H9 (cell line): Measurements from ENCODE around the gene TACR3. TPM values are rescaled to one million over a fixed set of nuclear protein-coding genes. Genes with fewer than 3 reads are reported as not detected.

ENCODE experiments used
- DNase-seq: peaks from one replicate; pipeline ENCODE4 v3.0.0-alpha.2; 2017
- H2AFZ ChIP-seq: one replicate; pipeline ENCODE4 v1.6.1; 2013; ENCODE audit warnings: mild to moderate bottlenecking, low read length, control low read depth, moderate library complexity
- H2AK5ac ChIP-seq: 2 replicates; pipeline ENCODE4 v1.6.1; 2013; ENCODE audit warnings: low read length, control low read depth, mixed read lengths; ENCODE audit not compliant: insufficient read length
- H2BK120ac ChIP-seq: one replicate; pipeline ENCODE4 v1.6.1; 2013; ENCODE audit warnings: low read depth, mild to moderate bottlenecking, low read length, control low read depth, inconsistent platforms; ENCODE audit not compliant: poor library complexity, severe bottlenecking
- H2BK12ac ChIP-seq: 2 replicates; pipeline ENCODE4 v1.6.1; 2013; ENCODE audit warnings: low read length, control low read depth, mixed read lengths, low read depth; ENCODE audit not compliant: insufficient read length
- H2BK15ac ChIP-seq: 2 replicates; pipeline ENCODE4 v1.6.1; 2013; ENCODE audit warnings: low read depth, low read length, control low read depth
- H2BK20ac ChIP-seq: one replicate; pipeline ENCODE4 v1.6.1; 2013; ENCODE audit warnings: low read depth, mild to moderate bottlenecking, low read length, control low read depth, inconsistent platforms; ENCODE audit not compliant: poor library complexity, severe bottlenecking
- H2BK5ac ChIP-seq: 2 replicates; pipeline ENCODE4 v1.6.1; 2013; ENCODE audit warnings: low read length, control low read depth, mixed read lengths; ENCODE audit not compliant: insufficient read length
- H3K14ac ChIP-seq: 2 replicates; pipeline ENCODE4 v1.6.1; 2013; ENCODE audit warnings: low read length, control low read depth; ENCODE audit not compliant: insufficient read depth
- H3K18ac ChIP-seq: 2 replicates; pipeline ENCODE4 v1.6.1; 2013; ENCODE audit warnings: low read depth, mild to moderate bottlenecking, mixed read lengths, low read length, control low read depth; ENCODE audit not compliant: insufficient read length
- H3K23ac ChIP-seq: 2 replicates; pipeline ENCODE4 v1.6.1; 2013; ENCODE audit warnings: low read length, control low read depth, mixed read lengths, low read depth; ENCODE audit not compliant: insufficient read length
- H3K23me2 ChIP-seq: 2 replicates; pipeline ENCODE4 v1.6.1; 2013; ENCODE audit warnings: low read depth, mild to moderate bottlenecking, mixed read lengths, low read length, control low read depth; ENCODE audit not compliant: insufficient read length, poor library complexity, severe bottlenecking
- H3K27ac ChIP-seq: 2 replicates; pipeline ENCODE4 v1.5.1; 2013; ENCODE audit warnings: low read length, control low read depth, mixed read lengths, low read depth; ENCODE audit not compliant: insufficient read length
- H3K27me3 ChIP-seq: 2 replicates; pipeline ENCODE4 v1.6.1; 2013; ENCODE audit warnings: low read length, control low read depth, inconsistent platforms; ENCODE audit not compliant: insufficient read depth
- H3K4ac ChIP-seq: 2 replicates; pipeline ENCODE4 v1.6.1; 2013; ENCODE audit warnings: low read depth, mild to moderate bottlenecking, control low read depth, inconsistent platforms, low read length, moderate library complexity
- H3K4me1 ChIP-seq: 2 replicates; pipeline ENCODE4 v1.6.1; 2013; ENCODE audit warnings: low read length, control low read depth, inconsistent platforms; ENCODE audit not compliant: insufficient read depth
- H3K4me2 ChIP-seq: 2 replicates; pipeline ENCODE4 v1.6.1; 2013; ENCODE audit warnings: low read length, control low read depth, mixed read lengths; ENCODE audit not compliant: insufficient read length, insufficient read depth
- H3K56ac ChIP-seq: 2 replicates; pipeline ENCODE4 v1.6.1; 2013; ENCODE audit warnings: low read depth, mild to moderate bottlenecking, mixed read lengths, low read length, control low read depth; ENCODE audit not compliant: insufficient read length
- H3K79me1 ChIP-seq: 2 replicates; pipeline ENCODE4 v1.6.1; 2013; ENCODE audit warnings: low read depth, mild to moderate bottlenecking, moderate library complexity, low read length, control low read depth, inconsistent platforms; ENCODE audit not compliant: insufficient read depth, poor library complexity, severe bottlenecking
- H3K79me2 ChIP-seq: 2 replicates; pipeline ENCODE4 v1.6.1; 2013; ENCODE audit warnings: low read length, control low read depth, inconsistent platforms; ENCODE audit not compliant: insufficient read depth
- H3K9ac ChIP-seq: 2 replicates; pipeline ENCODE4 v1.6.1; 2013; ENCODE audit warnings: low read length, control low read depth, mixed read lengths; ENCODE audit not compliant: insufficient read length; ENCODE audit errors: extremely low read depth
- H3K9me3 ChIP-seq: one replicate; pipeline ENCODE4 v1.6.1; 2013; ENCODE audit warnings: low read depth, low read length, inconsistent platforms; ENCODE audit not compliant: control insufficient read depth
- H3T11ph ChIP-seq: one replicate; pipeline ENCODE4 v1.6.1; 2013; ENCODE audit warnings: mild to moderate bottlenecking, low read length, control low read depth, inconsistent platforms
- H4K20me1 ChIP-seq: one replicate; pipeline ENCODE4 v1.6.1; 2013; ENCODE audit not compliant: control insufficient read depth, insufficient read length, insufficient read depth
- H4K5ac ChIP-seq: 2 replicates; pipeline ENCODE4 v1.6.1; 2013; ENCODE audit warnings: low read depth, mild to moderate bottlenecking, mixed read lengths, low read length, control low read depth; ENCODE audit not compliant: insufficient read length
- H4K8ac ChIP-seq: replicated peaks from 2 replicates; pipeline ENCODE4 v1.6.1; 2013; ENCODE audit warnings: low read length, control low read depth, mixed read lengths, low read depth; ENCODE audit not compliant: insufficient read length
- H4K91ac ChIP-seq: 2 replicates; pipeline ENCODE4 v1.6.1; 2013; ENCODE audit warnings: low read depth, mild to moderate bottlenecking, moderate library complexity, mixed read lengths, low read length, control low read depth; ENCODE audit not compliant: insufficient read length
- H3K27ac Mint-ChIP-seq, 3 experiments: 2 replicates in 2 of 3; 3 replicates in 1 of 3; pipeline ENCODE4 v1.8.0; 2020 to 2021; ENCODE audit warnings: mixed read lengths in 3 of 3, mild to moderate bottlenecking in 1 of 3, moderate library complexity in 1 of 3
- H3K27me3 Mint-ChIP-seq: 2 replicates; pipeline ENCODE4 v1.8.0; 2021; ENCODE audit warnings: low read depth, mild to moderate bottlenecking, moderate library complexity, mixed read lengths
- H3K36me3 Mint-ChIP-seq, 3 experiments: 2 replicates in 2 of 3; 3 replicates in 1 of 3; pipeline ENCODE4 v1.8.0; 2020 to 2021; ENCODE audit warnings: low read depth in 3 of 3, mixed read lengths in 3 of 3; ENCODE audit not compliant: insufficient read depth in 1 of 3
- H3K4me1 Mint-ChIP-seq, 2 experiments: 2 replicates each; pipeline ENCODE4 v1.8.0; 2020; ENCODE audit warnings: mixed read lengths in 2 of 2
- H3K4me3 Mint-ChIP-seq, 2 experiments: 2 replicates in 1 of 2; 3 replicates in 1 of 2; pipeline ENCODE4 v1.8.0; 2020 to 2021; ENCODE audit warnings: mild to moderate bottlenecking in 2 of 2, mixed read lengths in 2 of 2, moderate library complexity in 1 of 2
- H3K9me3 Mint-ChIP-seq, 2 experiments: 2 replicates in 1 of 2; 3 replicates in 1 of 2; pipeline ENCODE4 v1.8.0; 2020; ENCODE audit warnings: mild to moderate bottlenecking in 2 of 2, mixed read lengths in 2 of 2, moderate library complexity in 1 of 2
- WGBS: extraction: QIAGEN DNeasy Blood & Tissue Kit; methylation state at CpG from one replicate; pipeline ENCODE4 v1.1.7; 2013; ENCODE audit warnings: missing lambda C conversion rate, low lambda C conversion rate, mixed read lengths; ENCODE audit not compliant: insufficient read length; ENCODE audit errors: extremely low coverage; 5-methylcytosine and 5-hydroxymethylcytosine counted together
- total RNA-seq: library from RNA; stranded (reverse); gene quantifications from 2 replicates; pipeline ENCODE4 v1.2.1, GENCODE V29; 2021
- TF ChIP-seq, protein P1 (sequence below): fragments of 200-600 bp; sonication (generic); conservative IDR thresholded peaks from 3 replicates; pipeline ENCODE4 v1.8.0; 2021; ENCODE audit warnings: antibody characterized with exemption, mild to moderate bottlenecking

TACR3 gene
- total RNA-seq, 1 experiment from 2014 or later: 0.44 TPM

- TF ChIP-seq, protein P1, sequence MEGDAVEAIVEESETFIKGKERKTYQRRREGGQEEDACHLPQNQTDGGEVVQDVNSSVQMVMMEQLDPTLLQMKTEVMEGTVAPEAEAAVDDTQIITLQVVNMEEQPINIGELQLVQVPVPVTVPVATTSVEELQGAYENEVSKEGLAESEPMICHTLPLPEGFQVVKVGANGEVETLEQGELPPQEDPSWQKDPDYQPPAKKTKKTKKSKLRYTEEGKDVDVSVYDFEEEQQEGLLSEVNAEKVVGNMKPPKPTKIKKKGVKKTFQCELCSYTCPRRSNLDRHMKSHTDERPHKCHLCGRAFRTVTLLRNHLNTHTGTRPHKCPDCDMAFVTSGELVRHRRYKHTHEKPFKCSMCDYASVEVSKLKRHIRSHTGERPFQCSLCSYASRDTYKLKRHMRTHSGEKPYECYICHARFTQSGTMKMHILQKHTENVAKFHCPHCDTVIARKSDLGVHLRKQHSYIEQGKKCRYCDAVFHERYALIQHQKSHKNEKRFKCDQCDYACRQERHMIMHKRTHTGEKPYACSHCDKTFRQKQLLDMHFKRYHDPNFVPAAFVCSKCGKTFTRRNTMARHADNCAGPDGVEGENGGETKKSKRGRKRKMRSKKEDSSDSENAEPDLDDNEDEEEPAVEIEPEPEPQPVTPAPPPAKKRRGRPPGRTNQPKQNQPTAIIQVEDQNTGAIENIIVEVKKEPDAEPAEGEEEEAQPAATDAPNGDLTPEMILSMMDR: no peak
- no peak overlapping the region for H3T11ph ChIP-seq
- no peak overlapping the region for H2BK120ac ChIP-seq
- H2AK5ac ChIP-seq: no peak overlapping the region
- no peak overlapping the region for H3K27ac Mint-ChIP-seq
- no peak overlapping the region for H3K14ac ChIP-seq
- no CpG with 5 or more reads among the region's 2 CpGs for WGBS
- no peaks in the 10 kb centered on the region; a peak in 1 of 7 replicates for H3K36me3 Mint-ChIP-seq
- H2BK20ac ChIP-seq: no peak overlapping the region
- H3K23me2 ChIP-seq: no peaks in the 10 kb centered on the region
- H2BK15ac ChIP-seq: no peak overlapping the region
- H2BK5ac ChIP-seq: no peak overlapping the region
- H3K27me3 Mint-ChIP-seq: no peaks in the 10 kb centered on the region
- H3K9me3 Mint-ChIP-seq: peaks cover 0 to 2% of the 10 kb centered on the region in 2 experiments; a peak in 2 of 5 replicates
- H4K91ac ChIP-seq: no peak overlapping the region
- H3K4me2 ChIP-seq: no peak overlapping the region
- H3K9ac ChIP-seq: no peak overlapping the region
- no peaks in the 10 kb centered on the region for H3K27me3 ChIP-seq
- no peak overlapping the region for H4K5ac ChIP-seq
- no peaks in the 10 kb centered on the region for H3K9me3 ChIP-seq
- no peak overlapping the region for H2BK12ac ChIP-seq
- H3K27ac ChIP-seq: no peak overlapping the region
- no peaks in the 10 kb centered on the region for H3K4me1 Mint-ChIP-seq
- no peak overlapping the region for H3K4ac ChIP-seq
- H4K20me1 ChIP-seq: no peaks in the 10 kb centered on the region
- H3K23ac ChIP-seq: no peak overlapping the region
- no peak overlapping the region for H3K56ac ChIP-seq
- no peak for DNase-seq
- H3K4me3 Mint-ChIP-seq: no peak overlapping the region
- no peaks in the 10 kb centered on the region for H3K79me2 ChIP-seq
- H4K8ac ChIP-seq: no peak overlapping the region
- H3K4me1 ChIP-seq: no peaks in the 10 kb centered on the region
- no peak overlapping the region for H2AFZ ChIP-seq
- H3K18ac ChIP-seq: no peak overlapping the region
- H3K79me1 ChIP-seq: no peaks in the 10 kb centered on the region
Observed at GRCh38 chr4:103757631-103758030, 37.8 kb upstream of the TACR3 start.
